B cell (primary cell): Measurements from ENCODE around the gene TRIP11.

Experiments used
- EZH2 ChIP-seq: IDR thresholded peaks from 2 replicates; pipeline ENCODE4 v1.6.1; 2012; ENCODE audit warnings: borderline replicate concordance, low read depth, mild to moderate bottlenecking, moderate library complexity, low read length; ENCODE audit not compliant: insufficient read depth, poor library complexity, severe bottlenecking
- TF ChIP-seq, protein P1 (sequence below): fragments of 200-600 bp; IDR thresholded peaks from one replicate; pipeline ENCODE4 v1.8.0; 2022; ENCODE audit warnings: antibody characterized with exemption, mild to moderate bottlenecking

DNA sequence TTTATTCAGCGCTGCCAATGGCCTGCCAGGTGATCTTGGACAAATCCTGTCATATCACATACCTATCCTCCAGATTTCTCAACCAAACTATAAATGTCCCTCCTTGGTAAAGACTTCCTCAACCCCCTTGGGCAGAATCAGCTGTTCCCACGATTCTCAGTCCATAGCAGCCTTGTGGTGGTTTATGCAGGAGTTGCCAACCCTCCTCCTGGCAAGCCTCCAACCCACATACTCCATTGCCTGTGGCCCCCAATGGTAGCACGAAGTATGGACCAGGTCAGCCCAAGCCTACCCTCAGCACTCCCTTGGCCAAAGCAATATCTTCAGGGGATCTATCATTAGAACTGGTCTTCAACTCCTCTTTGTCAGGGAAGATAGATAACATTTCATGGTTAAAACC lies 119.3 kb downstream of the TRIP11 start:
- TF ChIP-seq, protein P1, sequence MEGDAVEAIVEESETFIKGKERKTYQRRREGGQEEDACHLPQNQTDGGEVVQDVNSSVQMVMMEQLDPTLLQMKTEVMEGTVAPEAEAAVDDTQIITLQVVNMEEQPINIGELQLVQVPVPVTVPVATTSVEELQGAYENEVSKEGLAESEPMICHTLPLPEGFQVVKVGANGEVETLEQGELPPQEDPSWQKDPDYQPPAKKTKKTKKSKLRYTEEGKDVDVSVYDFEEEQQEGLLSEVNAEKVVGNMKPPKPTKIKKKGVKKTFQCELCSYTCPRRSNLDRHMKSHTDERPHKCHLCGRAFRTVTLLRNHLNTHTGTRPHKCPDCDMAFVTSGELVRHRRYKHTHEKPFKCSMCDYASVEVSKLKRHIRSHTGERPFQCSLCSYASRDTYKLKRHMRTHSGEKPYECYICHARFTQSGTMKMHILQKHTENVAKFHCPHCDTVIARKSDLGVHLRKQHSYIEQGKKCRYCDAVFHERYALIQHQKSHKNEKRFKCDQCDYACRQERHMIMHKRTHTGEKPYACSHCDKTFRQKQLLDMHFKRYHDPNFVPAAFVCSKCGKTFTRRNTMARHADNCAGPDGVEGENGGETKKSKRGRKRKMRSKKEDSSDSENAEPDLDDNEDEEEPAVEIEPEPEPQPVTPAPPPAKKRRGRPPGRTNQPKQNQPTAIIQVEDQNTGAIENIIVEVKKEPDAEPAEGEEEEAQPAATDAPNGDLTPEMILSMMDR, result no peak
- TF ChIP-seq EZH2, result no peak
